GM19455 (cell line): ENCODE data around the gene LRBA.

Experiments
- ATAC-seq: cut with Tn5 transposase; IDR thresholded peaks from one replicate; pipeline ENCODE4 v1.9.1; 2021; ENCODE audit not compliant: unreplicated experiment

The LRBA gene

GRCh38 chr4:150310159-150310895 is 704.8 kb downstream of the LRBA start:
- ATAC-seq: no peak

DNA sequence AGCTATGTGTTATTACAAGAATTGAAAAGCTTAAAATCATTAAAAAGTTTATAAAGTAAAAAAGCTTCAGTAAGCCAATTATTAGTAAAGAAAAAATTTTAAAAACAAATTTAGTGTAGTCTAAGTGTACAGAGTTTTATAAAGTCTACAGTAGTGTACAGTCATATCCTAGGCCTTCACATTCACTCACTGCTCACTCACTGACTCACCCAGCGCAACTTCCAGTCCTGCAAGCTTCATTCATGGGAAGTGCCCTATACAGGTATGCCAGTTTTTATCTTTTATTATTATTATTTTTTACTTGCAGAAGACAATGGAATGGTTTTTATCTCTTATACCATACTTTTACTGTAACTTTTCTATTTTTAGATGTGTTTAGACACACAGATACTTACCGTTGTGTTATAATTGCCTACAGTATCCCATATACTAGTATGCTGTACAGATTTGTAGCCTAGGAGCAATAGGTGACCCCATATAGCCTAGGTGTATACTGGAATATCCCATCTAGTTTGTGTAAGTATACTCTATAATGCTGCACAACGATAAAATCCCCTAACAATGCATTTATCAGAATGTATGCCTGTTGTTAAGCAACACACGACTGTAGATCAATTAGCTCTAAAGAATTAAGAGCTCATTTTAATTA is 706.1 kb downstream of the LRBA start:
- ATAC-seq: no peak

DNA sequence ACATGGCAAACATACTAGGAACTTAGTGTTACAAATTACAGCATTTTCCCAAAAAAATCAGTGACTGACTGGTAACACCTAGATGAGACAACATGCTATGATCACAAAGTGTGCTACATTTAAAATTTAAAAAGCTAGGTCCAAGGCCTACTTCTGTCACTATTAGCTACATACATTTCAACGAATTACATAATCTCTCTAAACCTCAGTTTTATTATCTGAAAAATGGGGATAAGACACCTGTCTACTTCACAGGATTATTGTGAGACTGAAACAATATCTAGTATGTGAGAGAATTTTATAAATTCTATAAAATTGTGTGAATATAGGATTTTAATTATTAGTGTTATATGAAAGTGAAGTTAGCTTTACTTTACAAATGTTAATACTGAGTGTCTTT is 708.4 kb downstream of the LRBA start:
- ATAC-seq: no peak

GRCh38 chr4:150305995-150306394 is 709.1 kb downstream of the LRBA start:
- ATAC-seq: no peak

- ATAC-seq: no peak
These were observed 712.5 kb downstream of the LRBA start for GRCh38 chr4:150302553-150302952.

GRCh38 chr4:150299816-150300215 is 715.3 kb downstream of the LRBA start:
- no peak for ATAC-seq

- ATAC-seq: no peak
These were observed 717.1 kb downstream of the LRBA start for GRCh38 chr4:150297861-150298474.

- no peak for ATAC-seq
These were observed 725.2 kb downstream of the LRBA start for GRCh38 chr4:150289881-150290280.

DNA sequence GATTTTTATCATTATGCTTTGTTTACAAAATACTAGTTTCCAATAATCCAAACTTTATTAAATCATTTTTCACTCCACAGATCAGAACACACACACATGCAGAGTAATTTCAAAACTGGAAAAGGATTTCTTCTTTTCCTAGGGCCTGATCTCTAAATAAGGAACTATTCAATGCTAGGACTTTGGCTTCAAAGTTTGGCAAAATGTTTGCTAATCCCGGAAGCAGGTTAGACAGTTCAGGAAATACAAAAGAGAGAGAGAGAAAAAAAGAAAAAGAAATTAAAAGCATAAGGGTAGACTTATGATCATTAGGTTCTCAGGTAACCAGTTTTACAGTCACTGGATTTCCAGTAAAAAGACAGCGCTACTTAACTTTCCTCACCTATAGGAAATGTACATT is 725.9 kb downstream of the LRBA start:
- no peak for ATAC-seq

GRCh38 chr4:150286656-150287055 is 728.4 kb downstream of the LRBA start:
- no peak for ATAC-seq

GRCh38 chr4:150283689-150284088 is 731.4 kb downstream of the LRBA start:
- ATAC-seq: no peak

- ATAC-seq: no peak
These were observed 734.1 kb downstream of the LRBA start for GRCh38 chr4:150280975-150281374.

GRCh38 chr4:150280081-150280895 is 734.8 kb downstream of the LRBA start:
- ATAC-seq: no peak

- no peak for ATAC-seq
These were observed 736.9 kb downstream of the LRBA start for GRCh38 chr4:150278206-150278605.

- no peak for ATAC-seq
These were observed 746.6 kb downstream of the LRBA start for GRCh38 chr4:150268444-150268843.

- ATAC-seq: no peak
These were observed 749.3 kb downstream of the LRBA start for GRCh38 chr4:150265806-150266205.

DNA sequence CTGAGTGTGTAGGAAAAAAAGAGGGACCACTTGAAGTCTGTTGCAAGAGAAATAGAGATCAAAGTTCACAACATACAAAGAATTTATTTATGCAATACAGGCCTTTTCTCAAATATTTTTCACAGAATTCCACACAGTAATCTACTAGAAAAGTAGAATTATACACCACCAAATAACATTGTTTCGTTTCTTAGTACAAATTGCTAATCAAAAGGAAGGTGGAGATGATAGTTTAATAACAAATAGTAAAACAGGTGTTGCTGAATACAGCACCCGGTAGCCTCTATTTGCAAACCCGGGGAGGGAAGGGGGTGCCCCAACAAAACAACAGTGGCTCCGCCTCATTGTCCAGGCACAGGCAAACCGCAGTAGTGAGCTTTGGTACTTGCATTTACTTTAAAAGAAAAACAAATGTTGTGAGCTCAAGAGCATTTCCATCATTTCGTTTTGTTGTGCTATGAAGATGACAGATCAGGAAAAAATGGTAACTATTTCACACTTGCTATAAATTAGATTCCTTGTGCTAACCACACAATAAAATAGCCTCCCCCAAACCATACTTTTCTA is 750.4 kb downstream of the LRBA start:
- no peak for ATAC-seq

DNA sequence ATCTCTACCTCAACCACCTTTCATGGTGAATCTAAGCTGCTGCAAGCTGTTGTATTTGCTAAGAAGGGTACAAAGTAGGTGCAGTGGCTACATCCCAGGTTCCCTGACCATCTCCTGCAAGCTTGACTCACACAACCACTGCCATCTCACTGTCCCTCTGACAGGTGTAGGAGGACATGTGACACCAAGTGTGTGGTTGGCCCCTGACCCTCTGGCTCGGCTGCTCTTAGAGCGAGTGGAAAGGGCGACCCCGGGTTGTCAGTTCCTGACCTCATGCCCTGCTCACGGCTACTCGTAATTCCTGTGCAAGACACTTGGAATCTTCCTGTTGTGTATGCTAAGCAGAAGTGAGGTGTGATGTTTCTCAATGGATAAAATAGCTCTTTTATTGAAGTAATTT is 752.5 kb downstream of the LRBA start:
- ATAC-seq: no peak

DNA sequence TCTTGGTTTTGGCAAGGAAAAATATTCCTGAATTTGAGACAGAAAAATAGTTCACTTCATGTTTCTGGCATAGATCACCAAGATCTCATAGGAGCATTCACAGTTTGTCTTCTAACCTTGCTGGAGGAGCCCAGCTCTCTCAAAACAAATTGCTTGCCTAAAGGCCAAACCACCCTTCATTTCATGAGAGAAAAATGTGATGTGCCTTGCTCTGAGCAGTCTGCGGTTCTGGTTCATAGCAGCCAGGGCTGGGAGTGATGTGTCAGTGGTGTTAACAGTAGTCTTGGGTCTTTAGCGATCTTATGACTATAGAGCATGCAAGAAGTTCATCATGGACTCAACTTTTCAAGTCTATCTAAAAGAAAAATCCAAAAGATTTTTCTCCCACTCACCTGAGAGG is 753.5 kb downstream of the LRBA start:
- no peak for ATAC-seq

DNA sequence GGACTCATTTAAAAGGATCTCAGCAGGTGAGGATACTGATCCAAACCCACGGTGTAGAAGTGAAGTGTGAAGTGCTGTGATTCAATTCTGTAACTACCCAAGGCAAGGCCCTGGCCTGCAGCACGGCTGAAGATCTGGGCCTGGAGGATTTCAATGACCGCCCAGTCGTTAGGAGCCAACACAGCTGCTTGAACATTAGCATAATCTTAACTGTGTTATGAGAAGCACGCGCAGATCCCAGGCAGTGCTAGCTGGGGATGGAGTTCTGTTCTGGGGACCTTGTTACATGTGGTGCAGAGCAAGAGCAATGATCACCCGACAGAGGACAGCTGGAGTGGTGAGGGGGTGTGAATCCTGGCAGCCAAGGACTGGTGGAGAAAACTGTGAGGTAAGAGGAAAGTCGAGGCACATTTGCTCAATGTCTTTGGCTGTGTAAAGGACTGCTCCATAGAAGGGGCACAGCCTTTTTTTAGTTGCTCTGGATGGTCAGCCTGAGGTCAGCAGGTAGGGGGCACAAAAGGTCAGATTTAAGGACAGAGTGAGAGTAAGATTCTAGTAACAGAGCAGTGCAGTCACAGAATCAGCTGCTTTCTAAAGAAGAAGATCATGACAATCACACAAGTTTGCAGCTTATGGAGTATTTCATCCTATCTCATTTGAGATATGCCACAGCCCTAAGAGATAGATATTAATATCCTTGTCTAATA is 755.1 kb downstream of the LRBA start:
- no peak for ATAC-seq

- ATAC-seq: no peak
These were observed 756.5 kb downstream of the LRBA start for GRCh38 chr4:150258569-150258968.
